HT-29 (cell line): ENCODE results near the gene KRT4. TPM values are rescaled to one million over a fixed set of nuclear protein-coding genes. Genes with fewer than 3 reads are reported as not detected.

Experiments
- DNase-seq: peaks from one replicate; pipeline ENCODE4 v3.0.0-alpha.2; 2015; ENCODE audit warnings: low spot score
- total RNA-seq: library from RNA; depleted of rRNA; stranded (reverse); fragments of >200 nt; shearing (Covaris generic); gene quantifications from 2 replicates; pipeline ENCODE4 v1.2.3, GENCODE V29; 2014

KRT4 gene
- total RNA-seq, 1 experiment from 2014 or later, result not detected

- DNase-seq, result peak; percentile 65
Observed at GRCh38 chr12:52821826-52822660, 8.1 kb upstream of the KRT4 start.

GRCh38 chr12:52821071-52821730 is 7.3 kb upstream of the KRT4 start:
- no peak for DNase-seq

GRCh38 chr12:52820521-52820920 is 6.6 kb upstream of the KRT4 start:
- no peak for DNase-seq

- no peak for DNase-seq
Observed at GRCh38 chr12:52819731-52820510, 6.0 kb upstream of the KRT4 start.

- no peak for DNase-seq
Observed at GRCh38 chr12:52818887-52819420, 5.0 kb upstream of the KRT4 start.

GRCh38 chr12:52818388-52818787 is 4.5 kb upstream of the KRT4 start:
- no peak for DNase-seq

- DNase-seq, result no peak
Observed at GRCh38 chr12:52817699-52818238, 3.9 kb upstream of the KRT4 start.

- no peak for DNase-seq
Observed at GRCh38 chr12:52817003-52817698, 3.2 kb upstream of the KRT4 start.

- DNase-seq, result no peak
Observed at GRCh38 chr12:52815676-52816588, 2.0 kb upstream of the KRT4 start.

GRCh38 chr12:52815161-52815560 is 1.2 kb upstream of the KRT4 start:
- DNase-seq, result no peak

GRCh38 chr12:52814710-52815155 is 817 bp upstream of the KRT4 start:
- no peak for DNase-seq

- DNase-seq, result no peak
Observed at GRCh38 chr12:52813203-52813819, 605 bp downstream of the KRT4 start.

GRCh38 chr12:52812749-52813148 is 1.2 kb downstream of the KRT4 start:
- no peak for DNase-seq

- no peak for DNase-seq
Observed at GRCh38 chr12:52812073-52812400, 1.9 kb downstream of the KRT4 start.

GRCh38 chr12:52811191-52812072 is 2.5 kb downstream of the KRT4 start:
- no peak for DNase-seq

- DNase-seq, result no peak
Observed at GRCh38 chr12:52810554-52810953, 3.4 kb downstream of the KRT4 start.

- no peak for DNase-seq
Observed at GRCh38 chr12:52809166-52809565, 4.8 kb downstream of the KRT4 start.

- no peak for DNase-seq
Observed at GRCh38 chr12:52808573-52809160, 5.2 kb downstream of the KRT4 start.
